GM19238 (cell line): ENCODE data around the gene CORO1A.
"Not testable (repeated sequence)": the region's sequence is repeated elsewhere in the genome, so short reads cannot be mapped to it uniquely, and the experiment has no call there.

Experiments
- DNase-seq: peaks from one replicate; pipeline ENCODE4 v3.0.0; 2011; ENCODE audit warnings: low spot score; ENCODE audit not compliant: insufficient read length

CORO1A gene

DNA sequence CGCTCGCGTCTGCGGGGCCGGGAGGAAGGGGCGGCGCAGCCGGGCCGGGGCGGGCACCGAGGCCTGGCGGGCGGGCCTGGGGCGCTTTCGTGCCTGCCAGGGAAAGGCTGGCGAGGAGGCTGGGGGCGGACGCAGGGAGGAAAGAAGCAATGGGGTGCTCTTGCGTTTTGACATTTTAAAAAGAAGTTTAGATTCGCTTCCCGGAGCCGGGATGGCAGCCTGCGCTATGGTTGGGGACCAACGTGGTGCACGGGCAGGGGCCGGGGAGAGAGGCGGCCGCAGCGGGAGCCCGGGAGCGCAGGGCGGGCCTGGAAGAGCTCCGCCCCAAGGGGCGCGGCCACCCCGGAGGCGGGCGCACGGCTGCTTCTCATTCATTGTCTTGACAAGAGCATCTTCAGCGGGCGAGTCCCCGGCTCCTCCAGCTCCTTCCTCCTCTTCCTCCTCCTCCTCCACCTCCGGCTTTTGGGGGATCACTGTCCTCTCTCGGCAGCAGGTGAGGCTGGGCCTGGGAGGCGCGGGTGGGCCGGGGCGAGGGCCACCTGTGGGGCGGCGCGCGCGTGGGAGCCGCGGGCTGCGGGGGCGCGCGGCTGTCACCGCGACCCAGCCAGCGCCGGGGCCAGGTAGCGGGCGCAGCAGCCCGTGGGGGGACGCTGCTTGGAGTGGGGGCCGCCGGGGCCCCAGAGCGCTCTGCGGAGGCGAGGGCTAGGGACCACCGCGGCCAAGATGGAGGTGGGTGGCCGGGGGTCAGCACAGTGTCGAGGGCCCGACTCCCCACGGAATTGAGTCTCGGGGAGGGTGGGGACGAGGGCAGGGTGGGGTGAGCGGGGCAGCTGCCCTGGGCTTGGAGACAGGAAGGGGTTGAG, at the start of gene CORO1A:
Gene CORO1A, plus strand, starts transcription at position 370 of the 863 bp plus-strand sequence. CDS start 1,608 bp downstream, outside the sequence.
- DNase-seq, result peak; percentile 80

DNA sequence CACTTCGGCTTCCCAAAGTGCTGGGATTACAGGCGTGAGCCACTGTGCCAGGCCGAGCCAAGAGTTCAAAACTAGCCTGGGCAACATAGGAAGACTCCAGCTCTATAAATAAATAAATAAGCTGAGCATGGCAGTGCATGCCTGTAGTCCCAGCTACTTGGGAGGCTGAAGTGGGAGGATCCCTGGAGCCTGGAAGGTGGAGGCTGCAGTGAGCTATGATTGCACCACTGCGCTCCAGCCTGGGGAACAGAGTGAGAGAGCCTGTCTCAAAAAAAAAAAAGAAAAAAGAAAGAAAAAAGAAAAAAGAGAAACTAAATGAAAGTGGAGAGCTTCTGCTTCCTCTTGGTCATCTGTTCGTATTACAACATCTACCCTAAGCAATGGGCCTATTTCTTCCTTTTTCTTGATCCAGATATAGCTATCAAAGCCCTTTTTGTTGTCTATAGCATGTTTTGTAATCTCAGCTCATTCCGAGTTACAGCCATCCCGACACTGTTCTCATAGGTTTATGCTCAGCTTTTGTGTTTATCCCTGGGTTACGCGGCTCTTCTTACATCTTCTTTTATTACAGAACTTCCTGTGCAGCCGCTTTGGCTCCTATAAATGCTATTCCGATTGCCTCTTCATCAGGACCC, 46.3 kb upstream of the CORO1A start:
- no peak for DNase-seq

DNA sequence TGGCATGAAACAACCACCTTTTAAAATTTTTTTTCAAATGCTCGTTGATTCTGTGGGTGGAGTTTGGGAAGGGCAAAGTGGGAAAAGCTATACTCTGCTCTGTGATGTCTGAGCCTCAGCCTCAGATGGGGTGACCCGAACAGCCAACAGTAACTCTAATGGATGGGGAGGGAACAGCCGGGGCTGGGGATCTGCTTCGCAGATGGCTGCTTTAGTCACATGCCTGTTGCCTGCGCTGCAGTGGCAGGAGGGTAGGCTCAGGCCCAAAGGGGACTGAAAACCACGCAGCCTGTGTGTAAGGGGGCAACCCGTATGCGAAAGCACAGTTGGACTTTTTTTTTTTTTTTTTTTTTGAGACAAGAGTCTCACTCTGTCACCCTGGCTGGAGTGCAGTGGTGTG, 45.5 kb upstream of the CORO1A start:
- DNase-seq, result no peak

DNA sequence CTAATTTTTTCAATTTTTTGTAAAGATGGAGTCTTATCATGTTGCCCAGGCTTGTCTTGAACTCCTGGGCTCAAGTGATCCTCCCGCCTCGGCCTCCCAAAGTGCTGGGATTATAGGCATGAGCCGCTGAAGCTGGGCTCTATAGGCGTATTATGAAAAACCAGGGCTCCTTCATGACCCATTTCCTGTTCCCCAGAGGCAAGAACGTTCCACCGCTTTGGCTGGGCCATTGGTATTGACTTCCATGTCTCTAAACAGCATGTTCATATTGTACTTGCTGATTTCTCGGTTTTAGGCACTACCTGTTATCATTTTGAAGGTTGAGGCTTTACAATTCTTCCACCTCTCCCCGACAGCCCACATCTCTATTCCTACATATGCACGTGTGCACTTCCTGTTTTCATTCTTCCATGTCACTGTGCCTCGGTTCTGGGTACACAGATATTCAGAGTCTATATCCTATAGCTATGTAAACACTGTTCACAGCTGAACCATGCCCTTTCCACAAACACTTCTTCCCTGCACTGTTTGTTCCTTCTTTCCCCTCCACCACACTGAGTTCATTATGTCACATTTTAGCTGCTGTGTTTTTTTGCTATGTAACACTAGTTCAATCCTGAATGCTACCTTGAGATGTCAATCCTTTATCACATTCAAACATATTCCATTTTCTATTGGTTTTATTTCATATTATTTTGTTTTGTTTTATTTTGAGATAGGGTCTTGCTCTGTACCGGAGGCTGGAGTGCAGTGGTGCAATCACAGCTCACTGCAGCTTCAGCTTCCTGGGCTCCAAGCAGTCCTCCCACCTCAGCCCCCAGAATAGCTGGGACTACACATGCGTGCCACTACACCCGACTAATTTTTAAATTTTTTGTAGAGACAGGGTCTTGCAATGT, 43.6 kb upstream of the CORO1A start:
- DNase-seq, result no peak

DNA sequence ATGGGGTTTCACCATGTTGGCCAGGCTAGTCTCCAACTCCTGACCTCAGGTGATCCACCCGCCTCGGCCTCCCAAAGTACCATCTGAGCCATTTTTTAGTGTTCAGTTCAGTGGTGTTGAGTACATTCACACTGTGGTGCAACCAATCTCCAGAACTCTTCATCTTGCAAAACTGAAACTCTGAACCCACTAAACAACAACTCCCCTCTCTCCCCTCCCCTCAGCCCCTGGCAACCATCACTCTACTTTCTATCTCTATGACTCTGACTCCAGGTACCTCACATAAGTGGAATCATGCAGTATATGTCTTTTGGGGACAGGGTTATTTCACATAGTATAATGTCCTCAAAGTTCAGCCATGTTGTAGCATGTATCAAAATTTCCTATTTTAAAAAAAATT, 41.7 kb upstream of the CORO1A start:
- DNase-seq, result no peak

DNA sequence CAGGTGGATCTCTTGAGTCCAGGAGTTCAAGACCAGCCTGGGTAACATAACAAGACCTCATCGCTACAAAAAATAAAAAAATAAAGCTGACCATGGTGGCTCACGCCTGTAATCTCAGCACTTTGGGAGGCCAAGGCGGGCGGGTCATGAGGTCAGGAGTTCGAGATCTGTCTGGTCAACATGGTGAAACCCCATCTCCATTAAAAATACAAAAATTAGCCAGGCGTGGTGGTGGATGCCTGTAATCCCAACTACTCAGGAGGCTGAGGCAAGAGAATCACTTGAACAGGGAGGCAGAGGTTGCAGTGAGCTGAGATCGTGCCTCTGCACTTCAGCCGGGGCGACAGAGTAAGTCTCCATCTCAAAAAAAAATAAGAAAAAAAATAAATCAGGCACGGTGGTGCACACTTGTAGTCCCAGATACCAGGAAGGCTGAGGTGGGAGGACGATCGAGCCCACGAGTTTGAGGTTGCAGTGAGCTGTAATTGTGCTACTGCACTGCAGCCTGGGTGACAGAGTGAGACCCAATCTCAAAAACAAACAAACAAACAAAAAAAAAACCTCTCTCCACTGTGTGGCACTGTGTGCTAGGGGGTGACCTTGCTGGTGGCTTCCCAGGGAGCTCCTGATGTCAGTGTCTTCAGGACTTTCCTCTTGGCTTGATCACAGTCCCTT, 40.6 kb upstream of the CORO1A start:
- DNase-seq, result no peak

DNA sequence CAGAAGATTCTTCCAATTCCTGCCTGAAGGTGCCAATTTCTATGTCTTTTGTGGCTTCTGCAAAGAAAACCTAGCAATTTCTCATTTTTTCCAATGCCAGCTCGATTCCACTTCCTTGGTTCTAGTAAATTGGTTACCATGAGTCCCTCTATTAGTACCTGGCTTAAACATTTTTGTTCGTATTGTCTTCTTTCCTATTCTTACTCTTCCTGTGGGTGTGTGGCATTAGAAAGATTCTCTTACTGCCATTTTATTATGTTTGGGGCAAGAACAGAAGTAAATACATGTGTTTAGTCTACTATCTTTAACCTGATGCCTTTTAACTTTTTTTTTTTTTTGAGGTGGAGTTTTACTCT, 40.1 kb upstream of the CORO1A start:
- no peak for DNase-seq

DNA sequence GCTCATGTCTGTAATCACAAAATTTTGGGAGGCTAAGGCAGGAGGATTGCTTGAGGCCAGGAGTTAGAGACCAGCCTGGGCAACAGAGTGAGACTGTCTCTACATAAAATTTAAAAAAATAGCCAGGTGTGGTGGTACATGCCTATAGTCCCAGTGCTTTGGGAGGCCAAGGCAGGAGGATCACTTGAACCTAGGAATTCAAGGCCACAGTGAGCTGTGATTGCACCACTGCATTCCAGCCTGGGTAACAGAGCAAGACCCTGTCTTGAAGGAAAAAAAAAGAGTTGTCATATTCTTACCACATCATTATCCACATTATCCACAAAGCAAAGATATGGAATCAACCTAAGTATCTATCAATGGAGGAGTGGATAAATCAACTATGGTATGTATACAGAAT, 39.4 kb upstream of the CORO1A start:
- no peak for DNase-seq

DNA sequence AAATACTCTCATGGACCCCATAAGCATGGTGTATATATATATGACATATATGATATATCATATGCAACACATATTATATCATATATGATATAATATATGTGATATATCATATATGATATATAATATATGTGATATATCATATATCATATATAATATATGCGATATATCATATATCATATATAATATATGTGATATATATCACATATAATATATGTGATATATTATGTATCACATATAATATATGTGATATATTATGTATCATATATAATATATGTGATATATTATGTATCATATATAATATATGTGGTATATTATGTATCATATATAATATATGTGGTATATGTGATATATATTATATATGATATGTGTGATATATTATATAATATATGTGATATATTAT, 38.5 kb upstream of the CORO1A start:
- DNase-seq, result no peak

DNA sequence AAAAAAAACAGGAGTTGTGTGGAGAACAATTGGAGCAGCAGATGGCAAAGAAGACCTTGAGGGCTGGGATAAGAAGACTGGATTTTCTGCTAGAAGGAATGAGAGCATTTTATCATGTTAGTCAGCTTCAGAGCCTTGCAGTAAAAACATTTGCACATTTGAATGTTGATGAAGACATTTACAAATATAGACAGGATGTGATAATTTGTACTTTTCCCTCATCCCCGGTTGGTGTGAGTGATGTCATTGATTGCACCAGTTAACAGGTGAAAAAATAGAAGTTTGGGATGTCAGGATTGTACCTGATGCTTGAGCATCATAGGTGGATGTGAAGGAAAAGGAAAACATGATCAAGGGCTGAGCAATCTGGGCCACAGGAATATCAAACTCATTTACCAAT, 37.7 kb upstream of the CORO1A start:
- DNase-seq, result no peak

DNA sequence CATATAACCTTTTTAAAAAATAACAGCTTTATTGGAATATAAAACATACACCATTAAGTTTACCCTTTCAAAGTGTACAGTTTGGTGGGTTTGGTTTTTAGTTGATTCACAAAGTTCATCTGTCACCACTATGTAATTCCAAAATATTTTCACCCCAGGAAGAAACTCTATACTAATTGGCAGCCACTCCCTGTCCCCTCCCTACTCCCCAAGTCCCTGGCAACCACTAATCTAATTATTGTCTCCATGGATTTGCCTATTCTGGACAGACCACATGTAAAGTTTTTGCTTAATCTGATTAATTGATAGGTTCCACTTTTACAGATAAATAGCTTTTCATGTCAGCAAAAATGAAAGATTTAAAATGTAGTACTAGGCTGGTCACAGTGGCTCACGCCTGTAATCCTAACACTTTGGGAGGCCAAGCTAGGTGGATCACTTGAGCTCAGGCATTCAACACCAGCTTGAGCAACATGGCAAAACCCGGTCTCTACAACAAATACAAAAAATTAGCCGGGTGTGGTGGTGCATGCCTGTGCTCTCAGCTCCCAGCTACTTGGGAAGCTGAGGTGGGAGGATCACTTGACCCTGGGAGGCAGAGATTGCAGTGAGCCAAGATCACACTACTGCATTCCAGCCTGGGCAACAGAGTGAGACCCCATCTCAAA, 35.4 kb upstream of the CORO1A start:
- DNase-seq, result no peak

DNA sequence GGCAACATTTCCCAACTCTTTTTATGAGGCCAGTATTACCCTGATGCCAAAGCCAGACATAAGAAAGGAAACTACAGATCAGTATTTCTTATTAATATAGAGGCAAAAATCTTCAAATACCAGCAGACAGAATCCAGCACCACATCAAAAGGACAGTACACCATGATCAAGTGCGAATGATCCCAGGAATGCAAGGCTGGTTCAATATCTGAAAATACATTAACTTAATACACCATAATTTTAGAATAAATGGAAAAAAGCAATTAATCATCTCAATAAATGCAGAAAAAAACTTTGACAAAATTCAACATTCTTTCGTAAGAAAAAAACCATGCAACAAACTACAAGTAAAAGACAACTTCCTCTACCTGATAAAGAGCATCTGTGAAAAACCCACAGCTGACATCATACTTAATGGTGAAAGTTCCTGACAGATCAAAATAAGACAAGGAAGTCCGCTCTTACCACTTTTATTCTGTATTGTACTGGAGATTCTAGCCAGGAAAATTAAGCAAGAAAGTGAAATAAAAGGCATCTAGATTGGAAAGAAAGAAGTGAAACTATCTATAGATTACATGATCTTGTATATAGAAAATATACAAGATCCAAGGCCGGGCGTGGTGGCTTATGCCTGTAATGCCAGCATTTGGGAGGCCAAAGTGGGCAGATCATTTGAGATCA, 34.0 kb upstream of the CORO1A start:
- no peak for DNase-seq

DNA sequence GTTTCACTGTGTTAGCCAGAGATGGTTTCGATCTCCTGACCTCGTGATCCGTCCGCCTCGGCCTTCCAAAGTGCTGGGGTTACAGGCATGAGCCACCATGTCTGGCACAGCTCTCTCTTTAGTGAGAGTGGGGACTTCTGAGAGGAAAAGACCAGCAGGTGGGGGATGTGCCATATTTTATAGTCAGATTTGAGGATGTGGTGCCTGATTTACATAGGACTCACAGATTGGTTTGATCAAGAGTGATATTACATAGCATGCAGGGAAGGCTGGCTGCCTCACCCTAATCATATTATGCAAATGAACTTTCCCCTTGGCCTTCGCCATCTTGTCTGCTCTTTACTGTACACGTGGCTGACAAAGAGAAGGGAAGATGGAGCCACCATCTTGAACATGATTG, 32.3 kb upstream of the CORO1A start:
- DNase-seq, result no peak

DNA sequence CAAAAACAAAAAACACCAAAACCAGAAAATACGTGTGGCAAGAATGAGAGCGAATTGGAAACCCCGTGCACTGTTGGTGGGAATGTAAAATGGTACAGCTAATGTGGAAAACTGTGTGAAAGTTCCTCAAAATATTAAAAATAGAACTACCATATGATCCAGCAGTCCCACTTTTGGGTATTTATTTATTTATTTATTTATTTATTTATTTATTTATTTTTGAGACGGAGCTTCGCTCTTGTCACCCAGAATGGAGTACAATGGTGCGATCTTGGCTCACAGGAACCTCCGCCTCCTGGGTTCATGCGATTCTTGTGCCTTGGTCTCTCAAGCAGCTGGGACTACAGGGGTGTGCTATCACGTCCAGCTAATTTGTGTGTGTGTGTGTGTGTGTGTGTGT, 30.9 kb upstream of the CORO1A start:
- no peak for DNase-seq

DNA sequence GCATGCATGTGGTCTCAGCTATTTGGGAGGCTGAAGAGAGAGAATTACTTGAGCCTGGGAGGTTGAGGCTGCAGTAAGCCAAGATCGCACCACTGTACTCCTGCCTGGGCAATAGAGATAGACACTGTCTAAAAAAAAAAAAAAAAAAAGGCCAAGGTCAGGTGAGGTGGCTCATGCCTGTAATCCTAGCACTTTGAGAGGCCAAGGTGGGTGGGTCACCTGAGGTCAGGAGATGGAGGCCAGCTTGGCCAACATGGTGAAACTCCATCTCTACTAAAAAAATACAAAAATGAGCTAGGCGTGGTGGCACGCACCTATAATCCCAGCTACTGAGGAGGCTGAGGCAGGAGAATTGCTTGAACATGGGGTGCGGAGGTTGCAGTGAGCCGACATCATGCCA, 28.2 kb upstream of the CORO1A start:
- no peak for DNase-seq

DNA sequence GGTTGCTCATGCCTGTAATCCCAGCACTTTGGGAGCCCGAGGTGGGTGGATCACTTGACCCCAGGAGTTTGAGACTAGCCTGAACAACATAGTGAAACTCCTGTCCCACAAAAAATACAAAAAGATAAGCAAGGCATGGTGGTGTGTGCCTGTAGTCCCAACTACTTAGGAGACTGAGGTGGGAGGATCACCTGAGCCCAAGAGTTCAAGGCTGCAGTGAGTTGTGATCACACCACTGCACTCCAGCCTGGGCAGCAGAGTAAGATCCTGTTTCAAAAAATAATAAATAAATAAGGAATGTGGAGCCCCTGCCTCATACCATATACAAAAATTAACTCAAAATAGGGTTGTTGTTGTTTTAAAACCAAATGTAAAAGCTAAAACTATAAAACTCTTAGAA, 26.2 kb upstream of the CORO1A start:
- DNase-seq, result no peak

DNA sequence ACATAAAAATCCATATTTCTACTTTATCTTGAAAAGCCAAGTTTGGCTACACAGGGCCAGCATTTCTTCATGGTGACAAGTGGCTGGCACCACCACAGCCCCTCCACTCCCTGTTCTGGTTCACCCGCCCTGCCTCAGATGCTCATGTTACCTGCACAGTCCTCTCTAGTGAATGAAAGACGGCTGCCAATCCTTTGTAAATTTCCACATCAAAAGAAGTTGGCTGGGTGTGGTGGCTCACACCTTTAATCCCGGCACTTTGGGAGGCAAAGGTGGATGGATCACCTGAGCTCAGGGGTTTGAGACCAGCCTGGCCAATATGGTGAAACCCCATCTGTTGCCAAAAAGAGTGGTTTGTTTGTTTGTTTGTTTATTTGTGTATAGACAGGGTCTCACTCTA, 19.9 kb upstream of the CORO1A start:
- no peak for DNase-seq

DNA sequence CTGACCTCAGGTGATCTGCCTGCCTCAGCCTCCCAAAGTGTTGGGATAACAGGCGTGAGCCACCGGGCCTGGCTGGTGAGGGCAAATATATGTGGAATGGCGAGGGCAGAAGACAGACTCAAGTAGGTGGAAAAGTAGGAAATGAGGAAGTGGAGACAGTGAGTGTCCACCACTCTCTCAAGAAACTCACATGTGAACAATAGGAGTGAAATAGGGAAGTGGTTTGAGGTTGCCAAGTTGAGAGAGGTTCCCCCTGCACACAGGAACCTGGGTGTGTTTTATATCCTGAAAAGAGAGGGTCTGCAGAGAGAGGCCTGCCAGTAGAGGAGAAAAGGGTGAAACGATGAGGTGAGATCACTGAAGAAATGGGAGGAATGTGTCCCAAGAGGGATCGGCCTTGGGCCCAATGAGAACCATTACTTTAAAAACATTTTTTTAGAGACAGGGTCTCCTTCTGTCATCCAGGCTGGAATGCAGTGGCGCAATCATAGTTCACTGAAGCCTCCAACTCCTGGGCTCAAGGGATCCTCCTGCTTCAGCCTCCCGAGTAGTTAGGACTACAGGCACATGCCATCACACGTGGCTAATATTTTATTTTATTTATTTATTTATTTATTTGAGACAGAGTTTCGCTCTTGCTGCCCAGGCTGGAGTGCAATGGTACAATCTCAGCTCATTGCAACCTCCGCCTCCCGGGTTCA, 17.1 kb upstream of the CORO1A start:
- peak; percentile 77 for DNase-seq

DNA sequence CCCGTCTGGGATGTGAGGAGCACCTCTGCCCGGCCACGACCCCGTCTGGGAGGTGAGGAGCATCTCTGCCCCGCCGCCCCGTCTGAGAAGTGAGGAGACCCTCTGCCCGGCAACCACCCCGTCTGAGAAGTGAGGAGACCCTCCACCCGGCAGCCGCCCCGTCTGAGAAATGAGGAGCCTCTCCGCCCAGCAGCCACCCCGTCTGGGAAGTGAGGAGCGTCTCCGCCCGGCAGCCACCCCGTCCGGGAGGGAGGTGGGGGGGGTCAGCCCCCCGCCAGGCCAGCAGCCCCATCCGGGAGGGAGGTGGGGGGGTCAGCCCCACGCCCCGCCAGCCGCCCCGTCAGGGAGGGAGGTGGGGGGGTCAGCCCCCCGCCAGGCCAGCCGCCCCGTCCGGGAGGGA, 14.7 kb upstream of the CORO1A start:
- not testable (repeated sequence) for DNase-seq

DNA sequence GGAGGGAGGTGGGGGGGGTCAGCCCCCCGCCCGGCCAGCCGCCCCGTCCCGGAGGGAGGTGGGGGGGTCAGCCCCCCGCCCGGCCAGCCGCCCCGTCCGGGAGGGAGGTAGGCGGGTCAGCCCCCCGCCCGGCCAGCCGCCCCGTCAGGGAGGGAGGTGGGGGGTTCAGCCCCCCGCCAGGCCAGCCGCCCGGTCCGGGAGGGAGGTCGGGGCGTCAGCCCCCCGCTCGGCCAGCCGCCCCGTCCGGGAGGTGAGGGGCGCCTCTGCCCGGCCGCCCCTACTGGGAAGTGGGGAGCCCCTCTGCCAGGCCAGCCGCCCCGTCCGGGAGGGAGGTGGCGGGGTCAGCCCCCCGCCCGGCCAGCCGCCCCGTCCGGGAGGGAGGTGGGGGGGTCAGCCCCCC, 14.0 kb upstream of the CORO1A start:
- DNase-seq, result not testable (repeated sequence)
